Trophoblast cell (in vitro differentiated cells and primary cell): ENCODE results near the gene GTF3C1.

ENCODE experiments used
- DNase-seq, 2 donors: peaks; one replicate each; pipeline ENCODE4 v3.0.0-alpha.2; 2016
- H2AFZ ChIP-seq: 2 replicates; pipeline ENCODE4 v1.6.1; 2013; ENCODE audit warnings: low read length, moderate library complexity, mild to moderate bottlenecking; ENCODE audit not compliant: insufficient read depth, poor library complexity
- H2AK5ac ChIP-seq: 2 replicates; pipeline ENCODE4 v1.6.1; 2013; ENCODE audit warnings: mild to moderate bottlenecking, low read length
- H2BK120ac ChIP-seq: 2 replicates; pipeline ENCODE4 v1.6.1; 2013; ENCODE audit warnings: low read length, mild to moderate bottlenecking, moderate library complexity; ENCODE audit not compliant: insufficient read depth, poor library complexity
- H2BK12ac ChIP-seq: 2 replicates; pipeline ENCODE4 v1.6.1; 2013; ENCODE audit warnings: mild to moderate bottlenecking, low read length, moderate library complexity
- H2BK5ac ChIP-seq: 2 replicates; pipeline ENCODE4 v1.6.1; 2013; ENCODE audit warnings: low read length, low read depth, moderate library complexity, mild to moderate bottlenecking; ENCODE audit not compliant: poor library complexity
- H3K14ac ChIP-seq: 2 replicates; pipeline ENCODE4 v1.6.1; 2013; ENCODE audit warnings: mild to moderate bottlenecking, low read length
- H3K18ac ChIP-seq: 2 replicates; pipeline ENCODE4 v1.6.1; 2013; ENCODE audit warnings: mild to moderate bottlenecking, low read length
- H3K23ac ChIP-seq: 2 replicates; pipeline ENCODE4 v1.6.1; 2013; ENCODE audit warnings: low read length
- H3K27ac ChIP-seq: 2 replicates; pipeline ENCODE4 v1.5.1; 2013; ENCODE audit warnings: low read depth, mild to moderate bottlenecking, inconsistent platforms, low read length, moderate library complexity
- H3K27me3 ChIP-seq: 2 replicates; pipeline ENCODE4 v1.6.1; 2013; ENCODE audit warnings: inconsistent platforms, mild to moderate bottlenecking, low read length, moderate library complexity; ENCODE audit not compliant: insufficient read depth
- H3K36me3 ChIP-seq, 2 experiments: 1 replicate in 1 of 2; 2 replicates in 1 of 2; pipeline ENCODE4 v1.6.1; 2013; ENCODE audit warnings: low read length in 2 of 2, mild to moderate bottlenecking in 2 of 2, moderate library complexity in 1 of 2; ENCODE audit not compliant: insufficient read depth in 2 of 2, control insufficient read depth in 1 of 2
- H3K4ac ChIP-seq: 2 replicates; pipeline ENCODE4 v1.6.1; 2013; ENCODE audit warnings: low read depth, mild to moderate bottlenecking, low read length, moderate library complexity
- H3K4me1 ChIP-seq, 2 experiments: 1 replicate in 1 of 2; 2 replicates in 1 of 2; pipeline ENCODE4 v1.6.1; 2013; ENCODE audit warnings: low read length in 2 of 2, mild to moderate bottlenecking in 2 of 2, moderate library complexity in 1 of 2; ENCODE audit not compliant: insufficient read depth in 2 of 2, control insufficient read depth in 1 of 2
- H3K4me2 ChIP-seq: 2 replicates; pipeline ENCODE4 v1.6.1; 2013; ENCODE audit warnings: inconsistent platforms, mild to moderate bottlenecking, low read length, moderate library complexity
- H3K4me3 ChIP-seq: 2 replicates; pipeline ENCODE4 v1.5.1; 2013; ENCODE audit warnings: mild to moderate bottlenecking, low read depth, low read length, inconsistent platforms
- H3K79me1 ChIP-seq: one replicate; pipeline ENCODE4 v1.6.1; 2013; ENCODE audit warnings: low read length
- H3K79me2 ChIP-seq: 2 replicates; pipeline ENCODE4 v1.6.1; 2013; ENCODE audit warnings: low read length, mild to moderate bottlenecking; ENCODE audit not compliant: control insufficient read depth, insufficient read depth, poor library complexity
- H3K9ac ChIP-seq: 2 replicates; pipeline ENCODE4 v1.6.1; 2013; ENCODE audit warnings: mild to moderate bottlenecking, low read length
- H3K9me3 ChIP-seq: 2 replicates; pipeline ENCODE4 v1.6.1; 2013; ENCODE audit warnings: low read depth, mild to moderate bottlenecking, control low read depth, inconsistent platforms, low read length; ENCODE audit not compliant: insufficient read depth
- H4K12ac ChIP-seq: 2 replicates; pipeline ENCODE4 v1.6.1; 2013; ENCODE audit warnings: low read depth, mild to moderate bottlenecking, low read length, moderate library complexity
- H4K8ac ChIP-seq: 2 replicates; pipeline ENCODE4 v1.6.1; 2013; ENCODE audit warnings: low read depth, mild to moderate bottlenecking, low read length, moderate library complexity
- H4K91ac ChIP-seq: one replicate; pipeline ENCODE4 v1.6.1; 2013; ENCODE audit warnings: low read depth, mild to moderate bottlenecking, low read length, moderate library complexity
- WGBS: extraction: QIAGEN DNeasy Blood & Tissue Kit; methylation state at CpG from one replicate; pipeline ENCODE4 v1.1.7; 2013; ENCODE audit warnings: missing lambda C conversion rate; ENCODE audit not compliant: insufficient read length, insufficient coverage; ENCODE audit errors: extremely low coverage; 5-methylcytosine and 5-hydroxymethylcytosine counted together

Gene GTF3C1

DNA sequence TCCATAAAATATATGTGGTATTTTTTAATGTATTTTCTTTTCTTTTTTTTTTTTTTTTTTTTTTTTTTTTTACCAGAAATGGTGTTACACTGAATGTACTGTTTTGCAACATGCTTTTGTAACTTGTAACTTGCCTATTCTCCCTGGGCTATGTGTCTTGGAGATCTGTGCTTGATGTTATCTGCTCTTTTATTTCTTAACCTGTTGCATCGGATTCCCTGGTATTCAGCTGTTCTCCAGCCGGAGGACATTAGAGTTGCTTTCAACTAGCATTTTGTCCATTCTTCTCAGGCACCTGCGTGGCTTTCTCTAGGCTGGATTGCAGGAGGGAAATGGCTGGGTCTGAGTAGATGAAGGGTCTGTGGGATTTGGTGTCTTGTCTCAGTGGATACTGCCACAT, 47.6 kb upstream of the GTF3C1 start:
- WGBS = no CpG with 5 or more reads among the region's 3 CpGs
- Histone ChIP-seq H3K4me1 (peaks cover 0 to 4% of the 10 kb centered on the region in 2 experiments), H3K14ac (no peak overlapping the region), H3K4ac (no peak overlapping the region), H3K9ac (no peak overlapping the region), H2AFZ (no peak overlapping the region), H4K91ac (no peak overlapping the region), H2BK5ac (no peak overlapping the region), H3K23ac (no peak overlapping the region), H3K27ac (no peak overlapping the region), H3K4me2 (no peak overlapping the region), H3K79me1 (no peaks in the 10 kb centered on the region), H3K4me3 (no peak overlapping the region), H2AK5ac (no peak overlapping the region), H2BK120ac (no peak overlapping the region), H3K18ac (no peak overlapping the region), H3K27me3 (no peaks in the 10 kb centered on the region), H4K8ac (no peak overlapping the region), H3K79me2 (no peaks in the 10 kb centered on the region), H3K9me3 (no peaks in the 10 kb centered on the region), H4K12ac (no peak overlapping the region), H3K36me3 (no peaks in the 10 kb centered on the region), H2BK12ac (no peak overlapping the region)
- peak; percentile 81 to 95 for DNase-seq

DNA sequence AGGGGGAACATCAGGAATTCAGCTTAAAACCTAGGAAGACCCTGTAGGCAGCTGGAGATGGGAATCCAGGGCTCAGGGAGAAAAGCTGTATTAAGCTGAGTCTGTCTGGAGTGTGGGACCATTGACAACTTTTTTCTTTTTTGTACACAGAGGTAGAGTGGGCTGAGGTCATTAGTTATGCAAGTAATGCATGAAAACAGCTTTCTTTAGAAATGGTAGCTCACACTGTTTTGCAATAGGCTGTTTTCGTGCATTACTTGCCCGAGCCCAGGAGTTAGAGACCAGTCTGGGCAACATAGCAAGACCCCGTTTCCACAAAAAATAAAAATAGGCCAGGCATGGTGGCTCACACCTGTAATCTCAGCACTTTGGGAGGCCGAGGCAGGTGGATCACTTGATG, 46.7 kb upstream of the GTF3C1 start:
- Histone ChIP-seq H3K4me3 (no peak overlapping the region), H3K14ac (no peak overlapping the region), H2BK12ac (no peak overlapping the region), H3K4me2 (no peak overlapping the region), H3K9me3 (no peaks in the 10 kb centered on the region), H3K9ac (no peak overlapping the region), H4K12ac (no peak overlapping the region), H3K27me3 (no peaks in the 10 kb centered on the region), H3K4ac (no peak overlapping the region), H3K23ac (no peak overlapping the region), H3K4me1 (peaks cover 0 to 4% of the 10 kb centered on the region in 2 experiments), H2AK5ac (no peak overlapping the region), H3K18ac (no peak overlapping the region), H3K27ac (no peak overlapping the region), H3K79me1 (no peaks in the 10 kb centered on the region), H3K79me2 (no peaks in the 10 kb centered on the region), H3K36me3 (no peaks in the 10 kb centered on the region), H2BK5ac (no peak overlapping the region), H4K8ac (no peak overlapping the region), H2AFZ (no peak overlapping the region), H4K91ac (no peak overlapping the region), H2BK120ac (no peak overlapping the region)
- peak; percentile 7 to 43 for DNase-seq
- no CpG with 5 or more reads among the region's 4 CpGs for WGBS

DNA sequence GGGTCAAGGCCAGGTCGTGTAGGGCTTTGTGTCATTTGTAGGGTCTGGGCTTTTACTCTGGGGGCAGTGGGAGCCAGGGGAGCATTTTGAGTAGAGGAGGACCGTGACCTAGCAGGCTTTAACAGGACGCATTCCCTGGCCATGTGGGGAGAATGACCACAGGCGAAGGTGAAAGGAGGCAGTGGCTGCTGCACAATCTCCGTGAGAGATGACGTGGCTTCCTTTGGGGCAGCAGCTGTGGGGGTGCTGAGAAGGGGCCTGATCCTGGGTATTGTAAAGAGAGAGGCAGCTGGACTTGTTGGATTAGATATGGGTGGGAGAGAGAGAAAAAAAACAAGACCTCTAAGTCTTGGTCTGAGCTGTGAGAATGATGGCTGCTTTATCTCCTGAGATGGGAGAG, 46.3 kb upstream of the GTF3C1 start:
- no peaks in the 10 kb centered on the region for H3K36me3 ChIP-seq
- no peak overlapping the region for H2AFZ ChIP-seq
- H2AK5ac ChIP-seq = no peak overlapping the region
- no peak overlapping the region for H3K9ac ChIP-seq
- H3K23ac ChIP-seq = no peak overlapping the region
- peaks cover 0 to 4% of the 10 kb centered on the region in 2 experiments for H3K4me1 ChIP-seq
- H3K9me3 ChIP-seq = no peaks in the 10 kb centered on the region
- H2BK5ac ChIP-seq = no peak overlapping the region
- H3K4me3 ChIP-seq = no peak overlapping the region
- H3K18ac ChIP-seq = no peak overlapping the region
- H3K79me1 ChIP-seq = no peaks in the 10 kb centered on the region
- no peak overlapping the region for H4K12ac ChIP-seq
- H2BK120ac ChIP-seq = no peak overlapping the region
- no CpG with 5 or more reads among the region's 6 CpGs for WGBS
- H3K27ac ChIP-seq = no peak overlapping the region
- H3K27me3 ChIP-seq = no peaks in the 10 kb centered on the region
- no peak overlapping the region for H4K91ac ChIP-seq
- DNase-seq = no peak
- H3K14ac ChIP-seq = no peak overlapping the region
- H3K79me2 ChIP-seq = no peaks in the 10 kb centered on the region
- H3K4ac ChIP-seq = no peak overlapping the region
- H4K8ac ChIP-seq = no peak overlapping the region
- H3K4me2 ChIP-seq = no peak overlapping the region
- H2BK12ac ChIP-seq = no peak overlapping the region

DNA sequence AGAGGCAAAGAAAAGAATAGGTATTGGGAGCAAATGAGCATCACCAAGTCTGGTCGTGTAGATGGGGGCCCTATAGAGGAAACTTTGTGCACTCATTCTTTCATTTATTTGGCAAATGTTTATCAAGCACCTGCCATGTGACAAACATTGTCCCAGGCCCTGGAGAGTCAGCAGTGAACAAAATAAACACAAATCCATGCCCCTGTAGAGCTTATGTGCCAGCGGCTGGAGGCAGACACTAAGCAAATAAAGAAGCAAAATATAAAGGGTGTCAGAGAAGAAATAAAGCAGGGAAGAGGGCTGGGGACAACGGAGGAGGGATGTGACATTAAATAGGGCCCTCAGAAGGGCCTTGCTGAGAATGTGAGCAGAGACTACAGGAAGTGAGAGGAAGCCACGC, 45.8 kb upstream of the GTF3C1 start:
- Histone ChIP-seq H3K4ac (no peak overlapping the region), H2AFZ (no peak overlapping the region), H3K36me3 (no peaks in the 10 kb centered on the region), H3K4me3 (no peak overlapping the region), H3K4me2 (no peak overlapping the region), H2BK120ac (no peak overlapping the region), H3K27ac (no peak overlapping the region), H4K8ac (no peak overlapping the region), H3K18ac (no peak overlapping the region), H3K9ac (no peak overlapping the region), H3K79me1 (no peaks in the 10 kb centered on the region), H3K79me2 (no peaks in the 10 kb centered on the region), H4K91ac (no peak overlapping the region), H3K14ac (no peak overlapping the region), H2AK5ac (no peak overlapping the region), H4K12ac (no peak overlapping the region), H2BK5ac (no peak overlapping the region), H2BK12ac (no peak overlapping the region), H3K9me3 (no peaks in the 10 kb centered on the region), H3K27me3 (no peaks in the 10 kb centered on the region), H3K4me1 (peaks cover 0 to 4% of the 10 kb centered on the region in 2 experiments), H3K23ac (no peak overlapping the region)
- DNase-seq = no peak
- whole genome bisulfite sequencing = no CpG with 5 or more reads among the region's 4 CpGs
